HG03469 (cell line): ENCODE results near the gene CRADD.
"Not testable (repeated sequence)": the region's sequence is repeated elsewhere in the genome, so short reads cannot be mapped to it uniquely, and the experiment has no call there.

Source experiments
- ATAC-seq: cut with Tn5 transposase; IDR thresholded peaks from one replicate; pipeline ENCODE4 v1.9.1; 2021; ENCODE audit warnings: mild to moderate bottlenecking, moderate library complexity, moderate number of reproducible peaks; ENCODE audit not compliant: unreplicated experiment

The CRADD gene

DNA sequence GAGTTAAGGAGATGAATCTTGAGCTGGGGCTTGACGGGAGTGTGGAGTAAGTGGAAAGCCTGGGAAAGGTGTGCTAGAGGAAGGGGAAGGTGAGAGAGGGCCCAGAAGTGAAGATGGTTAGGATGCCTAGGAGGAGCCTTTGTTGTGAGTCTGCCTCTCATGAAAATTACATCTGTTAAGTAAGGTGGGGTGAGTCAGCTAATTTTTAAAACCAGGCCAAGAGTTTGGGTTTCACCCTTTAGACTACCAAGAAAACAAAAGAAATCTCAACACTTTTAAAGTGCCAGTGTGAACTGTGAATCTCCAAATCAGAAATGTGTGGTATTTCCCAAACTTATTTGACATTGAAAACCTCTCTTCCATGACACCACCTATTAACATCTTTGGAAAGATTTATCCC is 185.2 kb downstream of the CRADD start:
- no peak for ATAC-seq

DNA sequence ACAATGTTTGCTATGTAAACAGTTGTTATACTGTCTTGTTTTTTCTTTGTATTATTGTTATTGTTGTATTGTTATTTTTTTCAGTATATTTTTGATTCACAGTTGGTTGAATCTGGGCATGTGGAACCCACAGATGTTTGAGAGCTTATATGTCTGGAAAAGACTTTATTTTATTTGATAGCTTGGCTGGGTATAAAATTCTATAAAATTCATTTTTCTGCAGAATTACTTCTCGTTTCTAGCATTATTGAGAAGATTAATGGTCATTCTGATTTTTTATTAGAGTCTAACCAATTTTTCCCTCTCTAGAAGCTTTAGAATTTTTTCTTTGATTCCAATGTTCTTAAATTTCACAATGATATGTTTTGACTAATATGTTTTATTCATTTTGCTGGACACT is 188.6 kb downstream of the CRADD start:
- ATAC-seq, result no peak

DNA sequence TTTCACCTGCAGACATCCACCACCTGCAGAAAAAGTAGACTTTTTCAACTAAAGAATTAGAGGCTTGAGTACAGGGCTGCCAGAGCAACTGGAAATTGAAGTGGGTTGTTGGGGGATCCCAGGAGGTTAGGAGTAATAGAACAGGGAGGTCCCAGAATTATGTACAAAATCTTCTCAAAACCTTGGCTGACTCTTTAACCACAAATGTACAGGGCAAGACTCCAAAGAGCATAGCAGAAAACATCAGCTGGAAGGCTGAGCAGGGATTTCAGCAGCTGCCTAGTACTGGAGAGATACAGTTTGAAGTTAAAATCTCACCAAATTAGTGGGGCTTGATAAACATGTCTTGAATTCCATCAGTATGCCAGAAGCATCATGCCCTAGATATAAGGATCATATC is 191.6 kb downstream of the CRADD start:
- ATAC-seq, result no peak

GRCh38 chr12:93870020-93870795 is 193.0 kb downstream of the CRADD start:
- ATAC-seq, result no peak

- ATAC-seq, result not testable (repeated sequence)
Observed at GRCh38 chr12:93871566-93871965, 194.4 kb downstream of the CRADD start.

- ATAC-seq, result no peak
Observed at GRCh38 chr12:93873561-93873960, 196.4 kb downstream of the CRADD start.

DNA sequence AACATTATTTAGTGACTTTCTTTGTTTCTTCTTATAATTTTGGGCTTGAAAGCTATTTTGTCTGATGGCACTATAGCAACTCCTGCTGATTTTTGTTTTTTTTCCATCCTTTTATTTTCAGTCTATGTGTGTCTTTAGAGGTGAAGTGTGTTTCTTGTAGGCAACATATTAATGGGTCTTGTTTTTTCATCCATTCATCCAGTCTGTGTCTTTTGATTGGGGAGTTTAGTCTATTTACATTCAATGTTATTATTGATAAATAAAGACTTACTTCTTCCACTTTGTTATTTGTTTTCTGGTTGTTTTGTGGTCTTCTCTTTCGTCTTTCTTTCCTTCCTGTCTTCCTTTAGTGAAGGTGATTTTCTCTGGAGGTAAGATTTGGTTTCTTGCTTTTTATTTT is 198.0 kb downstream of the CRADD start:
- ATAC-seq, result no peak

DNA sequence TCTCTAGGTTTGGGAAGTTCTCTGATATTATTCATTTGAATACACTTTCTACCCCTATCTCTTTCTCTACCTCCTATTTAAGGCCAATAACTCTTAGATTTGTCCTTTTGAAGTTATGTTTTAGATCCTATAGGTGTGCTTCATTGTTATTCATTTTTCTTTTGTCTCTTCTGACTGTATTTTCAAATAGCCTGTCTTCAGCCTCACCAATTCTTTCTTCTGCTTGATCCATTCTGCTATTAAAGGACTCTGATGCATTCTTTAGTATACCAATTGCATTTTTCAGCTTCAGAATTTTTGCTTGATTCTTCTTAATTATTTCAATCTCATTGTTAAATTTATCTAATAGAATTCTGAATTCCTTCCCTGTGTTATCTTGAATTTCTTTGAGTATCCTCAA is 199.2 kb downstream of the CRADD start:
- ATAC-seq, result no peak

GRCh38 chr12:93877446-93877845 is 200.3 kb downstream of the CRADD start:
- ATAC-seq, result no peak

DNA sequence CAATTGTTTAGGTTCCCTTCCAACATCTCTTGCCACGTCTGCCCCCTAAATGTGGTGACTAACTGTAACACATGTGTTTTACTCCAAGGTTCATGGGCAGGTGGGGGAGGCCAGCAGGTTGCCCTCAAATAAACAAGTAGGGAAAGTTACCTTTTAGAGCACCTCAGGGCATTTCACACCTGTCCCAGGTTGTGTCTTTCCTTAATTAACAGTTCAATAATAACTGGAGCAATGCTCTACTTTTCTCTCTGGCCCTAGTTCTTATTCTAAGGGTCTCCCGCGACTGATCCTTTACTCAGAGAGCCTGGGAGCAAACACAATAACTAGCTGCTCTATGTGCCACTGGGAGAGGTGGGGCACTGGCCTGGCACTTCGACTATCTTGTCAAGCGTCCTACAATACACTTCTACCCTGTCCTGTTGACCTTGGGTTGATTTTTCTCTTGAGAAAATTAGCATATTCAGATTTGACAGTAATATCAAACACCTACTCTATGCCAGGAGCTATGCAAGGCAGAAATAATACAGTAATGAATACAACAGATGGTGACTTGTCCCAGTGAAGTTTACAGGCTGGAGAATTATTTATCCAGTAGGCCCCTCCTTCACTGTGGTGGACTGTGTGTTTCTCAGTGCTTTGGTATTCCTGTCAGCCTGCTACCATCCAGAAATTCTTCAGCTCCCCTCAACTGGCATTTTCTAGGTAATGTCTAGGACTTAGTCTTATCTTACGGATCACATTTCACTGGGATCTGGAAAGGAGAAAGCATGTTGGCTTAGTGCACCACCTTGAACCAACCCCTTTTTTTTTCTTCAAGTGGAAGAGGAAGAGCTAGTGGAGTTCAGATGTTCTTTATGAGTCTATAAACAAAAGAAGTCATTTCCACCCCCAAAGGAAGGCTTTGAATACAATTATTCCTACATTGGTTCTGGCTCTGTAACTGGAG is 202.6 kb downstream of the CRADD start:
- ATAC-seq, result no peak

- no peak for ATAC-seq
Observed at GRCh38 chr12:93880853-93881522, 203.8 kb downstream of the CRADD start.

DNA sequence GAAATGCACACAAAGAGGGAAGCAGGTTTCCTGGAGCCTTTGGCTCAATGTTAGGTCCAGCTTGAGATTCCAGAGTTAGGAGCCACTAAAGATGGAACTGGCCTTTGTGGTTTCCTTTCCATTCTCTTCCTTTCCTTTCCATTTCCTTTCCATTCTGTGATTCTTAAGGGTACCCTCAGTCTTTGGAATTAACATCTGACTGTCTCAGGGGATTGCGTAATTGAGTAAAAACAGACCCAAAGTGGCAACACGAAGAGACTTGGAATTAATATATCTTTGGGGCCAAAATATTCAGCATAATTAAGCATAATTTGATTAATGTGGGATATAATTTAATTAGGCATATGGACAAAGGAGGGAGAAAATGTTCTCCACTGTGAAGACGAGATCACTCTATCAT is 205.6 kb downstream of the CRADD start:
- ATAC-seq, result no peak

- no peak for ATAC-seq
Observed at GRCh38 chr12:93883436-93884154, 206.4 kb downstream of the CRADD start.

DNA sequence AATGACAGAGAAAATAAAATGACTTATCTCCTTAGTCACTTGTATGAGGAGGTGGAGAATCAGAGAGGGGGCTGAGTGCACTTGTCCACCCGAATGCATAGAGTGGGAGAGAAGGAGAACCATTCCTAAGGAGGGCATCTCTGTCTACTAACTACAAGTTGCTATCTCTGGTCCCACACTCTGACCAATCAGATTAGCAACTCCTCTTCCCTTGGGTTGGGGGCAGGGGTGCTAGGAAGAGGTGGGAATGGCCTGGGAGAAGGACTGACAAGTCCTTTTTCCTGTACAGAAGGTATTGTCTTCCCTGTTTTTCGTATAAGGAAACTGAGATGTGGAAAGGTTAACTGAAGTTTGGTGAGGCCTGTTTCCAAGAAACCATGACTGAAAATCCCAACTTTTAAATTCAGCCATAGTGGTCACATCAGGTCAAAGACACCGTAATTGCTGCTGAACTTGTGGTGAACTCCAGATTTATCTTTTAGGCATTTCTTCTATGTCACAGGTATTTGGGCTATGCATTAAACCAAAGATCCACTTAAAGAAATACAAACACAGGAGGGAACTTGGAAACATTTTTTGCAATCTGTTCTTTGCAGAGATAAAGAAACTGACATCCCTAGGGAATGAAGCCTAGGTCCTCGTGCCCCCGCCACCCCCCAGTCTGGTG is 207.8 kb downstream of the CRADD start:
- ATAC-seq, result no peak

DNA sequence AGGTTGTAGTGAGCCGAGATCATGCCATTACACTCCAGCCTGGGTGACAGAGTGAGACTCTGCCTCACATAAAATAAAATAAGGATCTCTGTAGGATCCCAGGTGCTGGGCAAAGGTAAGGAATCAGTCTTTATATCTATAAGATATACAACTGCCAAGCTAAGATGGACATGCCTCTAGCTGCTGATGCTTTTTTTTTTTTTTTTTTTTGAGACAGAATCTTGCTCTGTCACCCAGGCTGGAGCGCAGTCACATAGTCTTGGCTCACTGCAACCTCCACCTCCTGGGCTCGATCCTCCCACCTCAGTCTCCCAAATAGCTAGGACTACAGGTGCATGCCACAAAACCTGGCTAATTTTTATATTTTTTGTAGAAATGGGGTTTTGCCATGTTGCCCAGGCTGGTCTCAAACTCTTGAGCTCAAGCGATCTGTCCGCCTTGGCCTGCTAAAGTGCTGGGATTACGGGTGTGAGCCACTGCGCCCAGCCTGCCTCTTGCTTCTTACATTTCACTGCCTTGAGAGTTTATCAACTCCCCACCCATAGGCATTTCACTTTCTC is 208.9 kb downstream of the CRADD start:
- ATAC-seq, result not testable (repeated sequence)

- ATAC-seq, result no peak
Observed at GRCh38 chr12:93886533-93887511, 209.6 kb downstream of the CRADD start.

GRCh38 chr12:93888964-93889363 is 211.8 kb downstream of the CRADD start:
- no peak for ATAC-seq

DNA sequence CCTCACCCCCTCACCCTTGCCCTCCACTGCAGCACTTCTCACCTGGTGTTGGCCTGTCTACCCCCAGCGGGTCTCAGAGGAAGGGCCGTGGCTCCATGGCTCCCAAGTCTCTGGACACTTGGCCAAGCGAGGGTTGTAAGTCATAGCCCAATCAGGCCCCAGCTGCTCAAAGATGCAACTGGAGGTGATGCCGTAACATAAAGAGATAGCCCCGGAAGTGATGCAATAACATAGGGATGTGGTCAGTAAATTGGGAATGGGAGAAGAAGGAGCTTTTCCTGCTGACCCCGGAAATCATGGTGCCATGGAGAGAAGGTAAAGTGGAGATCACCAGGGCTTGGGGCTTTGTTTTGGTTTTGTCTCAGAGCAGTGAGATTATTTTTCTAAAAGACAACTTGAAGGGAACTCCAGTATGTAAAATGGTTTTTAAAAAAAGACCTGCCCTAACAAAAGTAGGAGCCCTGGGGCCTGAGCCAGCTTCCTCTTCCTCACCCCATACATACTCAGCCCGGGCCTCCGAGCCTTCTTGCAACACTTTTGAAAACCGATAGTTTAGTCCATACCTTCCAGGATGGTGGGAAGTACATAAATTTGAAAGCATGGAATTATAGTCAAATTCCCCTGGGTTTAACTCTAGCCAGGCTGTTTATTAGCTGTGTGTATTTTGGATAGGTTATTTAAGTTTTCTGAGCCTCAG is 212.5 kb downstream of the CRADD start:
- ATAC-seq, result no peak
